SK-N-SH treated with all-trans-retinoic acid at 6 μM for 48 hours (cell line): Measurements from ENCODE around the gene ADGRL2.

Experiments used
- ESRRG ChIP-seq: fragments of 250-450 bp; sonication (Bioruptor Pico); IDR thresholded peaks from 2 replicates; pipeline ENCODE4 v1.6.1; 2021; ENCODE audit warnings: mild to moderate bottlenecking
- OSR1 ChIP-seq: fragments of 250-450 bp; sonication (Bioruptor Pico); IDR thresholded peaks from 2 replicates; pipeline ENCODE4 v1.8.0; 2022; ENCODE audit warnings: moderate library complexity, mild to moderate bottlenecking, inconsistent platforms
- TOX ChIP-seq: fragments of 250-450 bp; sonication (Bioruptor Pico); IDR thresholded peaks from 2 replicates; pipeline ENCODE4 v1.8.0; 2021; ENCODE audit warnings: mild to moderate bottlenecking, moderate library complexity, borderline replicate concordance
- ZFP3 ChIP-seq: fragments of 250-450 bp; sonication (Bioruptor Pico); IDR thresholded peaks from 2 replicates; pipeline ENCODE4 v1.5.0; 2020; ENCODE audit warnings: mild to moderate bottlenecking, moderate library complexity

DNA sequence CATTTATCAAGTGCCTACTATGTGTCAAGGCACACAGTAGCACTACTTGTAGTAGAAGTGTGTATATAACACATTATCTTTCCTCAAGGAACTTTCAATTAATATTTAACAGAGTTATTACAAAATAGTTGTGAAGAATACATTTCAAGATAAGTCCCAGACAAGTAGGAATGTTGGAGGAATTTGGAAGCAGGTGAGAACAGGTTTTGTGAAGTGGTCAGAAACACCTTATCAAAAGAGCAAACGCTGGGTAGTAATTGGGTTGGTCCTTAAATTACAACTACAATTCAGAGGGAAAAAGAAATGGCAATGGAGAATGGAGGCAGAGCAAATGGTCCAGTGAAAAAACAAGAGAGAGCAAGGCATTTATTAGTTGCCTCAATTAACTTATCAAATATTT, 218.8 kb downstream of the ADGRL2 start:
- TF ChIP-seq ZFP3 (CRISPR knock-in tag) = no peak
- no peak for TF ChIP-seq ESRRG
- TF ChIP-seq TOX = no peak
- no peak for TF ChIP-seq OSR1 (CRISPR knock-in tag)
